DOHH2 (cell line): ENCODE data around the gene SHC3.

Experiments
- H3F3A ChIP-seq: fragments of 200-600 bp; sonication (generic), shearing (Covaris generic); 2 replicates; pipeline ENCODE4 v1.6.0; 2016; ENCODE audit warnings: antibody characterized with exemption, mild to moderate bottlenecking; ENCODE audit not compliant: control insufficient read depth, insufficient read depth
- H3K27ac ChIP-seq: fragments of 200-600 bp; sonication (generic); 2 replicates; pipeline ENCODE4 v1.5.1; 2014; ENCODE audit warnings: low read depth, mild to moderate bottlenecking, low read length, moderate library complexity
- H3K27me3 ChIP-seq: fragments of 200-600 bp; sonication (generic); 2 replicates; pipeline ENCODE4 v1.6.1; 2014; ENCODE audit warnings: mild to moderate bottlenecking, low read length, mixed read lengths; ENCODE audit not compliant: control insufficient read depth
- H3K36me3 ChIP-seq: fragments of 200-600 bp; sonication (generic); 2 replicates; pipeline ENCODE4 v1.6.1; 2014; ENCODE audit warnings: mild to moderate bottlenecking, low read length, moderate library complexity, mixed read lengths; ENCODE audit not compliant: control insufficient read depth
- H3K4me1 ChIP-seq: fragments of 200-600 bp; sonication (generic); 2 replicates; pipeline ENCODE4 v1.6.1; 2014; ENCODE audit warnings: mild to moderate bottlenecking, low read length, mixed read lengths; ENCODE audit not compliant: control insufficient read depth
- H3K4me2 ChIP-seq: fragments of 200-600 bp; sonication (generic); 2 replicates; pipeline ENCODE4 v1.6.0; 2014; ENCODE audit warnings: mild to moderate bottlenecking, low read length, moderate library complexity
- H3K4me3 ChIP-seq: fragments of 200-600 bp; sonication (generic); 2 replicates; pipeline ENCODE4 v1.5.1; 2014; ENCODE audit warnings: mild to moderate bottlenecking, low read length, mixed read lengths
- H3K79me2 ChIP-seq: fragments of 200-600 bp; sonication (generic); 2 replicates; pipeline ENCODE4 v1.6.1; 2014; ENCODE audit warnings: mild to moderate bottlenecking, low read length, mixed read lengths; ENCODE audit not compliant: control insufficient read depth
- H3K9me2 ChIP-seq: fragments of 200-600 bp; sonication (generic); replicated peaks from 2 replicates; pipeline ENCODE4 v1.6.1; 2014; ENCODE audit warnings: mild to moderate bottlenecking, low read length, mixed read lengths; ENCODE audit not compliant: control insufficient read depth
- H3K9me3 ChIP-seq: fragments of 200-600 bp; sonication (generic); 2 replicates; pipeline ENCODE4 v1.6.1; 2014; ENCODE audit warnings: antibody characterized with exemption, low read length, mixed read lengths; ENCODE audit not compliant: control insufficient read depth, insufficient read depth
- H4K20me1 ChIP-seq: fragments of 200-600 bp; sonication (generic); 2 replicates; pipeline ENCODE4 v1.6.0; 2014; ENCODE audit warnings: low read depth, mild to moderate bottlenecking, antibody characterized with exemption, low read length, moderate library complexity; ENCODE audit not compliant: control insufficient read depth, insufficient read depth
- EZH2phosphoT487 ChIP-seq: fragments of 200-600 bp; sonication (generic); IDR thresholded peaks from 2 replicates; pipeline ENCODE4 v1.6.1; 2017; ENCODE audit warnings: borderline replicate concordance, mild to moderate bottlenecking, antibody characterized with exemption, low read length, moderate library complexity, mixed read lengths
- TF ChIP-seq, protein P1 (sequence below): fragments of 200-600 bp; sonication (generic); IDR thresholded peaks from one replicate; pipeline ENCODE4 v1.5.1; 2014; ENCODE audit warnings: antibody characterized with exemption, mild to moderate bottlenecking, low read depth, low read length; ENCODE audit not compliant: poor library complexity, severe bottlenecking

SHC3 gene

DNA sequence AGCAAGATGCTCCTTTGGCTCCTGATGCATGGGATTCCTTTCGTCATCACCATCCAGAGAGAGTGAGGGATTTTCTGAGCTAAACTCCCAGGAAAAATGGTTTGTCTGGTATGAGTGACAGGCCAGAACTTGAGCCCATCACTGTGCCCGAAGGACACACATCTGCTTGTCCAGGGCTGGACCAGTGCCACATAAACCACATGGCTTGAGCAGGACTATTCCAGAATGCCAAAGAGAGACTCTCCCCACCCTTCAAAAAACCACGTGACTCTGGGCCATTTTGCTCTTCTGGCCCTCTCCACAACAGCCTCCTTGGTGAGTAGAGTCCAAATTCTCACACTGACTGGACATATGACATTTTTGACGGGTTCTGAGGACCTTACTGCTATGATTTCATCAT lies 46.4 kb upstream of the SHC3 start:
- Histone ChIP-seq H4K20me1 (no peaks in the 10 kb centered on the region), H3K4me3 (no peak overlapping the region), H3K9me2 (no peaks in the 10 kb centered on the region), H3K4me1 (no peaks in the 10 kb centered on the region), H3K36me3 (no peaks in the 10 kb centered on the region), H3K79me2 (no peaks in the 10 kb centered on the region), H3F3A (no peaks in the 10 kb centered on the region), H3K9me3 (no peaks in the 10 kb centered on the region), H3K27ac (no peak overlapping the region), H3K27me3 (0 out of 2 replicates have a peak, but pooled peaks cover 5% of the 10 kb centered on the region), H3K4me2 (no peak overlapping the region)
- TF ChIP-seq, protein P1, sequence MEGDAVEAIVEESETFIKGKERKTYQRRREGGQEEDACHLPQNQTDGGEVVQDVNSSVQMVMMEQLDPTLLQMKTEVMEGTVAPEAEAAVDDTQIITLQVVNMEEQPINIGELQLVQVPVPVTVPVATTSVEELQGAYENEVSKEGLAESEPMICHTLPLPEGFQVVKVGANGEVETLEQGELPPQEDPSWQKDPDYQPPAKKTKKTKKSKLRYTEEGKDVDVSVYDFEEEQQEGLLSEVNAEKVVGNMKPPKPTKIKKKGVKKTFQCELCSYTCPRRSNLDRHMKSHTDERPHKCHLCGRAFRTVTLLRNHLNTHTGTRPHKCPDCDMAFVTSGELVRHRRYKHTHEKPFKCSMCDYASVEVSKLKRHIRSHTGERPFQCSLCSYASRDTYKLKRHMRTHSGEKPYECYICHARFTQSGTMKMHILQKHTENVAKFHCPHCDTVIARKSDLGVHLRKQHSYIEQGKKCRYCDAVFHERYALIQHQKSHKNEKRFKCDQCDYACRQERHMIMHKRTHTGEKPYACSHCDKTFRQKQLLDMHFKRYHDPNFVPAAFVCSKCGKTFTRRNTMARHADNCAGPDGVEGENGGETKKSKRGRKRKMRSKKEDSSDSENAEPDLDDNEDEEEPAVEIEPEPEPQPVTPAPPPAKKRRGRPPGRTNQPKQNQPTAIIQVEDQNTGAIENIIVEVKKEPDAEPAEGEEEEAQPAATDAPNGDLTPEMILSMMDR = no peak
- no peak for TF ChIP-seq EZH2phosphoT487

DNA sequence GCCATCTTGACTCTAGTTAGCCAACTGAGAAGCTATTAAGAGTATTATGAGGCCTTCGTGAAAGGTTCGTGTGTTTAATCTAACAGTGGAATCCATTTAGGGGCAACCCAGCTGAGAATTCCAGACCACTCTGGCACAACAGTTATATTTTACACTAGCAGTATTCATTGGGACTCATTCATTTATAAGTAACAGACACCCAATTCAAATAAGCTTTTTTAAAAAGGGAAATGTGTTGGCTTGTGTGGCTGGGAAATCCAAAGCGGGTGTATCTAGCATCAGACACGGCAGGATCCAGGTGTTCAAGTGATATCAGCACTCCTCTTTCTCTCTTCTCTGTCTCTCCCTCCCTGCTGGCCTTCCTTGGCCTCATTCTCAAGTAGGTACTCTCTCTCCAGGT lies 46.0 kb upstream of the SHC3 start:
- Histone ChIP-seq H3K27me3 (0 out of 2 replicates have a peak, but pooled peaks cover 5% of the 10 kb centered on the region), H3K36me3 (no peaks in the 10 kb centered on the region), H3K27ac (no peak overlapping the region), H3K9me2 (no peaks in the 10 kb centered on the region), H3K4me3 (no peak overlapping the region), H3F3A (no peaks in the 10 kb centered on the region), H3K4me2 (no peak overlapping the region), H3K79me2 (no peaks in the 10 kb centered on the region), H3K9me3 (no peaks in the 10 kb centered on the region), H4K20me1 (no peaks in the 10 kb centered on the region), H3K4me1 (no peaks in the 10 kb centered on the region)
- TF ChIP-seq, protein P1 = no peak
- no peak for TF ChIP-seq EZH2phosphoT487

DNA sequence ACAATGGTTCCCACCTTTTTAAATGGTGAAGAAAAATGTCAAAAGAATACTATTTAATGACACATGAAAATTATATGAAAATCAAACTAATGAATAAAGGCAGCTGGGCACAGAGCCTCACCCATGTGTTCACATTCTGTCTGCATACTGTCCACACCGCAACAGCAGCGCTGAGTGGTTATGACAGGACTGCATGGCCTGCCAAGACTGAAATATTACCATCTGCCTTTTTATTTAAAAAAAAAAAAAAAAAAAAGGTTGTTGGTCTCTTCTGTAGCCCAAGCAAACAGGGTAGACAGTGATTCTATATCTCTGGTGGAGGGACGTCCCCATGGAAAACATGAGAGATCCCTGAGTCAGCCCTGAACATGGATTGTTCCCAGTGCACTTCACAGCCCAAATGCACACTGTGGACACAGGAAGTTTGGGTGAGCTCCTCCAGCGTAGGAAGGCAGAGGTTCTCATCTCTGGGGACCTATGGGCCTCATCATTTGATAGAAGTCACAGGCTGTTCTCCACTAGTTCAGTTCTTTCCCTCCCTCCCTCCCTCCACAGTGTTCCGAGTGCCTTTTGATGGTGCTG lies 44.9 kb upstream of the SHC3 start:
- no peak overlapping the region for H3K27ac ChIP-seq
- TF ChIP-seq EZH2phosphoT487 = no peak
- TF ChIP-seq, protein P1 = no peak
- no peak overlapping the region for H3K4me2 ChIP-seq
- no peak overlapping the region for H3K4me3 ChIP-seq
- no peaks in the 10 kb centered on the region for H3K36me3 ChIP-seq
- no peaks in the 10 kb centered on the region for H3K4me1 ChIP-seq
- H3F3A ChIP-seq = no peaks in the 10 kb centered on the region
- no peaks in the 10 kb centered on the region for H3K9me2 ChIP-seq
- no peaks in the 10 kb centered on the region for H3K27me3 ChIP-seq
- no peaks in the 10 kb centered on the region for H3K9me3 ChIP-seq
- no peaks in the 10 kb centered on the region for H4K20me1 ChIP-seq
- no peaks in the 10 kb centered on the region for H3K79me2 ChIP-seq
